ENCODE results near the gene TSPAN6. TPM values are rescaled to one million over a fixed set of nuclear protein-coding genes. Genes with fewer than 3 reads are reported as not detected.

The TSPAN6 gene
- total RNA-seq: not detected

- H3K27me3 Mint-ChIP-seq: peaks cover 29% of the 10 kb centered on the region
- no peak within 1 kb of the TSS for H3K27ac Mint-ChIP-seq
- CTCF ChIA-PET: interaction anchor here (2.5 kb wide), 1 partner anchor 22 kb away, joined by 9 read pairs; no protein-coding TSS in a partner anchor
- H3K4me1 Mint-ChIP-seq: peaks cover 3% of the 10 kb centered on the region
- no peaks in the 10 kb centered on the region for H3K9me3 Mint-ChIP-seq
- no peaks in the 10 kb centered on the region for H3K36me3 Mint-ChIP-seq (ENCODE audit: low read depth)
- POLR2A ChIA-PET: no interaction called here
- H3K4me3 Mint-ChIP-seq: peak within 1 kb of the TSS; percentile 71
- peak; percentile 61 for DNase-seq
Measured at GRCh38 chrX:100636321-100636991, at the start of gene TSPAN6. Gene TSPAN6 (minus strand): TSS chrX:100636806. CDS start chrX:100636694, 112 bp downstream.

- H3K4me3 Mint-ChIP-seq: no peak overlapping the region
Measured at GRCh38 chrX:100685997-100686305, 49.3 kb upstream of the TSPAN6 start.

GRCh38 chrX:100685284-100685996 is 48.8 kb upstream of the TSPAN6 start:
- Mint-ChIP-seq H3K27ac (no peak overlapping the region), H3K9me3 (no peaks in the 10 kb centered on the region), H3K36me3 (ENCODE audit: low read depth) (no peaks in the 10 kb centered on the region), H3K27me3 (peaks cover 14% of the 10 kb centered on the region), H3K4me1 (no peaks in the 10 kb centered on the region), H3K4me3 (no peak overlapping the region)
- peak; percentile 60 for DNase-seq
- CTCF ChIA-PET: interaction anchor here (0.8 to 5.0 kb wide), 5 partner anchors 11 to 520 kb away, joined by 3 to 35 read pairs (median 7); no protein-coding TSS in a partner anchor
- POLR2A ChIA-PET: no interaction called here

More at GRCh38 chrX:100685997-100686305, 49.3 kb upstream of the TSPAN6 start:
- Mint-ChIP-seq H3K27me3 (peaks cover 12% of the 10 kb centered on the region), H3K36me3 (ENCODE audit: low read depth) (no peaks in the 10 kb centered on the region), H3K27ac (no peak overlapping the region), H3K9me3 (no peaks in the 10 kb centered on the region), H3K4me1 (no peaks in the 10 kb centered on the region)
- CTCF ChIA-PET: interaction anchor here (1.9 to 5.0 kb wide), 2 partner anchors 11 to 83 kb away, joined by 11 to 35 read pairs; no protein-coding TSS in a partner anchor
- POLR2A ChIA-PET: no interaction called here
- DNase-seq: no peak

- Mint-ChIP-seq H3K4me3 (no peak overlapping the region), H3K4me1 (no peaks in the 10 kb centered on the region), H3K9me3 (no peaks in the 10 kb centered on the region), H3K27me3 (peaks cover 10% of the 10 kb centered on the region), H3K27ac (no peak overlapping the region), H3K36me3 (ENCODE audit: low read depth) (no peaks in the 10 kb centered on the region)
- ChIA-PET CTCF (interaction anchor here (0.7 kb wide), 1 partner anchor 120 kb away, joined by 3 read pairs; no protein-coding TSS in a partner anchor), POLR2A (no interaction called here)
- DNase-seq: no peak
Measured at GRCh38 chrX:100682939-100683338, 46.3 kb upstream of the TSPAN6 start.

- Mint-ChIP-seq H3K36me3 (ENCODE audit: low read depth) (no peaks in the 10 kb centered on the region), H3K4me1 (no peaks in the 10 kb centered on the region), H3K4me3 (no peak overlapping the region), H3K27ac (no peak overlapping the region), H3K27me3 (peaks cover 3% of the 10 kb centered on the region), H3K9me3 (no peaks in the 10 kb centered on the region)
- DNase-seq: no peak
- ChIA-PET CTCF (interaction anchor here (0.8 to 1.3 kb wide), 3 partner anchors 9 to 87 kb away, joined by 3 to 4 read pairs (median 3); no protein-coding TSS in a partner anchor), POLR2A (no interaction called here)
Measured at GRCh38 chrX:100681599-100681998, 45.0 kb upstream of the TSPAN6 start.

- ChIA-PET CTCF (interaction anchor here (0.8 to 1.3 kb wide), 3 partner anchors 8 to 88 kb away, joined by 3 to 4 read pairs (median 3); no protein-coding TSS in a partner anchor), POLR2A (no interaction called here)
- Mint-ChIP-seq H3K9me3 (no peaks in the 10 kb centered on the region), H3K4me3 (no peak overlapping the region), H3K27ac (no peak overlapping the region), H3K36me3 (ENCODE audit: low read depth) (no peaks in the 10 kb centered on the region), H3K27me3 (peaks cover 3% of the 10 kb centered on the region), H3K4me1 (no peaks in the 10 kb centered on the region)
- no peak for DNase-seq
Measured at GRCh38 chrX:100680756-100681155, 44.1 kb upstream of the TSPAN6 start.

GRCh38 chrX:100677611-100678181 is 41.1 kb upstream of the TSPAN6 start:
- Mint-ChIP-seq H3K27me3 (peaks cover 3% of the 10 kb centered on the region), H3K4me3 (no peak overlapping the region), H3K4me1 (peaks cover 7% of the 10 kb centered on the region), H3K9me3 (no peaks in the 10 kb centered on the region), H3K36me3 (ENCODE audit: low read depth) (no peaks in the 10 kb centered on the region), H3K27ac (no peak overlapping the region)
- DNase-seq: no peak
- CTCF ChIA-PET: no interaction called here
- POLR2A ChIA-PET: no interaction called here

GRCh38 chrX:100674705-100675104 is 38.1 kb upstream of the TSPAN6 start:
- Mint-ChIP-seq H3K36me3 (ENCODE audit: low read depth) (no peaks in the 10 kb centered on the region), H3K4me3 (no peak overlapping the region), H3K4me1 (peaks cover 7% of the 10 kb centered on the region), H3K27me3 (no peaks in the 10 kb centered on the region), H3K9me3 (no peaks in the 10 kb centered on the region), H3K27ac (no peak overlapping the region)
- ChIA-PET CTCF (interaction anchor here (1.7 to 1.9 kb wide), 2 partner anchors 11 to 94 kb away, joined by 9 to 11 read pairs; no protein-coding TSS in a partner anchor), POLR2A (no interaction called here)
- no peak for DNase-seq

- no peaks in the 10 kb centered on the region for H3K27me3 Mint-ChIP-seq
- DNase-seq: no peak
- no peaks in the 10 kb centered on the region for H3K36me3 Mint-ChIP-seq (ENCODE audit: low read depth)
- peaks cover 7% of the 10 kb centered on the region for H3K4me1 Mint-ChIP-seq
- ChIA-PET CTCF (interaction anchor here (1.9 to 3.4 kb wide), 2 partner anchors 12 to 95 kb away, joined by 11 to 24 read pairs; no protein-coding TSS in a partner anchor), POLR2A (no interaction called here)
- H3K27ac Mint-ChIP-seq: no peak overlapping the region
- H3K9me3 Mint-ChIP-seq: no peaks in the 10 kb centered on the region
- H3K4me3 Mint-ChIP-seq: no peak overlapping the region
Measured at GRCh38 chrX:100673397-100673953, 36.9 kb upstream of the TSPAN6 start.

GRCh38 chrX:100672966-100673365 is 36.4 kb upstream of the TSPAN6 start:
- Mint-ChIP-seq H3K27me3 (no peaks in the 10 kb centered on the region), H3K27ac (no peak overlapping the region), H3K4me1 (peaks cover 7% of the 10 kb centered on the region), H3K36me3 (ENCODE audit: low read depth) (no peaks in the 10 kb centered on the region), H3K4me3 (no peak overlapping the region), H3K9me3 (no peaks in the 10 kb centered on the region)
- CTCF ChIA-PET: interaction anchor here (1.3 to 3.4 kb wide), 2 partner anchors 8 to 96 kb away, joined by 3 to 24 read pairs; no protein-coding TSS in a partner anchor
- POLR2A ChIA-PET: no interaction called here
- DNase-seq: no peak

GRCh38 chrX:100663642-100664041 is 27.0 kb upstream of the TSPAN6 start:
- Mint-ChIP-seq H3K36me3 (ENCODE audit: low read depth) (no peaks in the 10 kb centered on the region), H3K9me3 (no peaks in the 10 kb centered on the region), H3K27ac (no peak overlapping the region), H3K4me3 (no peak overlapping the region), H3K27me3 (no peaks in the 10 kb centered on the region), H3K4me1 (no peaks in the 10 kb centered on the region)
- no peak for DNase-seq
- CTCF ChIA-PET: no interaction called here
- POLR2A ChIA-PET: no interaction called here

GRCh38 chrX:100662796-100663195 is 26.2 kb upstream of the TSPAN6 start:
- H3K4me1 Mint-ChIP-seq: no peaks in the 10 kb centered on the region
- no peaks in the 10 kb centered on the region for H3K36me3 Mint-ChIP-seq (ENCODE audit: low read depth)
- POLR2A ChIA-PET: no interaction called here
- H3K27ac Mint-ChIP-seq: no peak overlapping the region
- H3K9me3 Mint-ChIP-seq: no peaks in the 10 kb centered on the region
- H3K4me3 Mint-ChIP-seq: no peak overlapping the region
- no peak for DNase-seq
- CTCF ChIA-PET: no interaction called here
- H3K27me3 Mint-ChIP-seq: no peaks in the 10 kb centered on the region

- CTCF ChIA-PET: no interaction called here
- Mint-ChIP-seq H3K4me3 (no peak overlapping the region), H3K27me3 (no peaks in the 10 kb centered on the region), H3K9me3 (no peaks in the 10 kb centered on the region), H3K36me3 (ENCODE audit: low read depth) (no peaks in the 10 kb centered on the region), H3K27ac (no peak overlapping the region), H3K4me1 (no peaks in the 10 kb centered on the region)
- no peak for DNase-seq
- POLR2A ChIA-PET: no interaction called here
Measured at GRCh38 chrX:100662170-100662569, 25.6 kb upstream of the TSPAN6 start.
